Progenitor cell of endocrine pancreas (in vitro differentiated cells): ENCODE results near the gene FOXP1. TPM values are rescaled to one million over a fixed set of nuclear protein-coding genes. Genes with fewer than 3 reads are reported as not detected.

Experiments used
- DNase-seq: peaks from one replicate; pipeline ENCODE4 v3.0.0; 2021; ENCODE audit warnings: low spot score; ENCODE audit not compliant: unreplicated experiment
- H3K27ac Mint-ChIP-seq: 2 replicates; pipeline ENCODE4 v1.8.0; 2021; ENCODE audit warnings: mild to moderate bottlenecking, moderate library complexity, mixed read lengths
- H3K27me3 Mint-ChIP-seq: 2 replicates; pipeline ENCODE4 v1.8.0; 2021; ENCODE audit warnings: mixed read lengths
- H3K36me3 Mint-ChIP-seq: 2 replicates; pipeline ENCODE4 v1.8.0; 2022; ENCODE audit warnings: mixed read lengths; ENCODE audit not compliant: insufficient read depth
- H3K4me1 Mint-ChIP-seq: 2 replicates; pipeline ENCODE4 v1.8.0; 2021; ENCODE audit warnings: low read depth, mixed read lengths
- H3K4me3 Mint-ChIP-seq: 2 replicates; pipeline ENCODE4 v1.8.0; 2021; ENCODE audit warnings: low read depth, mild to moderate bottlenecking, moderate library complexity, mixed read lengths
- H3K9me3 Mint-ChIP-seq: 2 replicates; pipeline ENCODE4 v1.8.0; 2021; ENCODE audit warnings: low read depth, mixed read lengths
- CTCF ChIP-seq: fragments of 200-600 bp; sonication (generic); IDR thresholded peaks from one replicate; pipeline ENCODE4 v1.5.0; 2021; ENCODE audit warnings: antibody characterized with exemption, mild to moderate bottlenecking; ENCODE audit not compliant: unreplicated experiment
- total RNA-seq: library from RNA; stranded (reverse); gene quantifications from 2 replicates; pipeline ENCODE4 v1.2.1, GENCODE V29; 2021

Gene FOXP1
- total RNA-seq, 1 donor from 2014 or later = 242 TPM

GRCh38 chr3:71313844-71314243 lies 269.7 kb downstream of the FOXP1 start:
- peaks cover 9% of the 10 kb centered on the region for H3K36me3 Mint-ChIP-seq
- no peak for TF ChIP-seq CTCF
- H3K9me3 Mint-ChIP-seq = no peaks in the 10 kb centered on the region
- peaks cover 41% of the 10 kb centered on the region for H3K4me1 Mint-ChIP-seq
- no peak overlapping the region for H3K4me3 Mint-ChIP-seq
- no peak for DNase-seq
- no peak overlapping the region for H3K27ac Mint-ChIP-seq
- H3K27me3 Mint-ChIP-seq = no peaks in the 10 kb centered on the region

GRCh38 chr3:71312461-71312860 lies 271.1 kb downstream of the FOXP1 start:
- Mint-ChIP-seq H3K4me1 (peaks cover 36% of the 10 kb centered on the region), H3K36me3 (peaks cover 9% of the 10 kb centered on the region), H3K9me3 (no peaks in the 10 kb centered on the region), H3K27me3 (no peaks in the 10 kb centered on the region), H3K27ac (peak overlapping the region; percentile 78), H3K4me3 (no peak overlapping the region)
- no peak for DNase-seq
- no peak for TF ChIP-seq CTCF

GRCh38 chr3:71311661-71312046 lies 271.9 kb downstream of the FOXP1 start:
- peaks cover 38% of the 10 kb centered on the region for H3K4me1 Mint-ChIP-seq
- no peaks in the 10 kb centered on the region for H3K9me3 Mint-ChIP-seq

GRCh38 chr3:71310980-71311660 lies 272.4 kb downstream of the FOXP1 start:
- H3K36me3 Mint-ChIP-seq = peaks cover 9% of the 10 kb centered on the region
- no peak for TF ChIP-seq CTCF
- H3K27me3 Mint-ChIP-seq = no peaks in the 10 kb centered on the region
- no peak overlapping the region for H3K27ac Mint-ChIP-seq
- peaks cover 41% of the 10 kb centered on the region for H3K4me1 Mint-ChIP-seq
- H3K9me3 Mint-ChIP-seq = no peaks in the 10 kb centered on the region
- H3K4me3 Mint-ChIP-seq = no peak overlapping the region
- no peak for DNase-seq

More at GRCh38 chr3:71311661-71312046, 271.9 kb downstream of the FOXP1 start:
- no peak for TF ChIP-seq CTCF
- Mint-ChIP-seq H3K27me3 (no peaks in the 10 kb centered on the region), H3K36me3 (peaks cover 9% of the 10 kb centered on the region), H3K4me3 (no peak overlapping the region), H3K27ac (no peak overlapping the region)
- DNase-seq = no peak

GRCh38 chr3:71310359-71310979 lies 273.1 kb downstream of the FOXP1 start:
- Mint-ChIP-seq H3K9me3 (no peaks in the 10 kb centered on the region), H3K27me3 (no peaks in the 10 kb centered on the region), H3K36me3 (peaks cover 9% of the 10 kb centered on the region), H3K4me1 (peaks cover 42% of the 10 kb centered on the region), H3K27ac (peak overlapping the region; percentile 47), H3K4me3 (no peak overlapping the region)
- DNase-seq = no peak
- TF ChIP-seq CTCF = no peak
